T-helper 2 cell treated with Interferon-gamma antibody and Interleukin-4, amounts not matched to agents 100 ng/mL and 5 ng/mL, for 36 hours (primary cell): ENCODE data around the gene OR11G2. TPM values are rescaled to one million over a fixed set of nuclear protein-coding genes. Genes with fewer than 3 reads are reported as not detected.
"Not testable (repeated sequence)": the region's sequence is repeated elsewhere in the genome, so short reads cannot be mapped to it uniquely, and the experiment has no call there.

Experiments
- intact Hi-C: fragments of 100-400 bp; cut with micrococcal nuclease; formaldehyde crosslinking; loops from one replicate; pipeline ENCODE4 v1.15.1; 2023
- total RNA-seq: library from RNA; stranded (reverse); gene quantifications from 2 replicates; pipeline ENCODE4 v1.2.3, GENCODE V29; 2022

OR11G2 gene, protein sequence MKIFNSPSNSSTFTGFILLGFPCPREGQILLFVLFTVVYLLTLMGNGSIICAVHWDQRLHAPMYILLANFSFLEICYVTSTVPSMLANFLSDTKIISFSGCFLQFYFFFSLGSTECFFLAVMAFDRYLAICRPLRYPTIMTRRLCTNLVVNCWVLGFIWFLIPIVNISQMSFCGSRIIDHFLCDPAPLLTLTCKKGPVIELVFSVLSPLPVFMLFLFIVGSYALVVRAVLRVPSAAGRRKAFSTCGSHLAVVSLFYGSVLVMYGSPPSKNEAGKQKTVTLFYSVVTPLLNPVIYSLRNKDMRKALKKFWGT
- not detected in 2 replicates for total RNA-seq

DNA sequence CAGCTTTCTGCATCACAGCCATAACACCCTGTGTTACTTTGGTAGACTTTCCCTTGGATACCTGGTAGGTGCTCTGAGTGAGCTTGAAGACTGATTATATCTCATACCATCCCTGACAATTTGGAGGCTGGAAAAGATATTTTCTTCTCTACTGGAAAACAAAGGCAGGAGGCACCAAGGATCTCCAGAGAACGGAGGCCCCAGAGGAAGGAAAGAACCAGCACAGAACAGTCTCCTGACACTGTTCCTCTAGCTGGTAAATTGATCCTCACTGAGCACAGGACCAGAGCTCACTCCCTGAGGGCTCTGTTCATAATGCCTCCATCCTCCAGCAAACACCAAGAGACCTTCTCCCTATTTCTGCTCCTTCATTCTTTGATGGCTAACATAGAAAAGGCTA lies at the start of gene OR11G2:
Gene OR11G2 (plus strand): TSS at position 301 of the 400 bp plus-strand sequence. CDS start 6,542 bp downstream, outside the sequence.
- intact Hi-C loops = no loop called here

DNA sequence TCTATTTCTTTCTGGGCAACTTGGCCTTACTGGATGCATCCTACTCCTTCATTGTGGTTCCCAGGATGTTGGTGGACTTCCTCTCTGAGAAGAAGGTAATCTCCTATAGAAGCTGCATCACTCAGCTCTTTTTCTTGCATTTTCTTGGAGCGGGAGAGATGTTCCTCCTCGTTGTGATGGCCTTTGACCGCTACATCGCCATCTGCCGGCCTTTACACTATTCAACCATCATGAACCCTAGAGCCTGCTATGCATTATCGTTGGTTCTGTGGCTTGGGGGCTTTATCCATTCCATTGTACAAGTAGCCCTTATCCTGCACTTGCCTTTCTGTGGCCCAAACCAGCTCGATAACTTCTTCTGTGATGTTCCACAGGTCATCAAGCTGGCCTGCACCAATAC lies 46.8 kb upstream of the OR11G2 start:
- intact Hi-C loops = no loop called here

DNA sequence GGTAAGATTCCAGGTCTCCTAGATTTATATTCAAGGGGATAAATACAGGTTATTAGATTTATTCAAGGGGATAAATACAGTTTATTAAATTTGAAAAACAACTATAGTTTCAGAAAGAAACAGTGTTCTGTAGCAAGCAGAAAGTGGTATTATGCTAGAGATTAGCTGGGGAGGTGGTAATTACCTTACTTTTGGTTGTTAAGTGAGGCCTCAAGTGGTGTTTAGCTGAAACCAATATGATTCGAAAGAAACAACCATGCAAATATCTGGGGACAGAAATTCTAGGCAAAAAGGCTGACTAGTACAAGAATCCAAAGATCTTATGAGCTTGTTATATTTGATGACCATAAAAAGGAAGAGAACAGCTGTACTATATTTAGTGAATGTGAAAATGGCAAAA lies 45.9 kb upstream of the OR11G2 start:
- intact Hi-C loops = no loop called here

DNA sequence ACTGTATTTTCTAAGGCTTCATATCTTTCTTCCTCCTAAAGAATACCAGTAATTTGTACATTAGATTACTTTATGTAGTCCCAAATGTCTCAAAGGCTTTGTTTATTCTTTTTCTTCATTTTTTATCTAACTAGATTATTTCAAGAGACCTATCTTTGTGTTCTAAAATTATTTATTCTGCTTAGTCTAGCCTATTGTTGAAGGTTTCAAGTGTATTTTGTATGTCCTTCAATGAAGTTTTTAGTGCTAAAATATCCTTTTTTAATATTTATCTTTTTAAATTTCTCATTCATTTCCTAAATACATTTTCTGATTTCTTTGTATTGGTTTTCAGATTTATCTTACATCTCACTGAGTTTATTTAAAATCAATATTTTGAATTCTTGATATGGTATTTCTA lies 26.2 kb upstream of the OR11G2 start:
- intact Hi-C loops = no loop called here

DNA sequence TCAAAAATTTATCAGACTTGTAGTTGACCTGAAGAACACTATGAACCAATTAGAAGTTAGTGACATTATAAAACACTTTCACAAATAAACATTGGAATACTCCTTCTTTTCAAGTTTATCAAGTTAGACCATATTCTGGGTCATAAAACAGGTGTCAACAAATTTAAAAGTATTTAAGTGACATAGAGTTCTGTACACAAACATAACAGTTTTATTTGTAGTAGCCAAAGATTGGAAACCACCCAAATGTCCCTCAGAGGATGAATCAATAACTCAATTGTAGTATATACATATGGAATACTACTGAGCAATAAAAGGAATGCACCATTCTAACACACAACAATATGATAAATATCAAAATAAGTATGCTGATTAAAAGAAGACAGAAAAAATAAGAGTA lies 23.6 kb upstream of the OR11G2 start:
- intact Hi-C loops = no loop called here

DNA sequence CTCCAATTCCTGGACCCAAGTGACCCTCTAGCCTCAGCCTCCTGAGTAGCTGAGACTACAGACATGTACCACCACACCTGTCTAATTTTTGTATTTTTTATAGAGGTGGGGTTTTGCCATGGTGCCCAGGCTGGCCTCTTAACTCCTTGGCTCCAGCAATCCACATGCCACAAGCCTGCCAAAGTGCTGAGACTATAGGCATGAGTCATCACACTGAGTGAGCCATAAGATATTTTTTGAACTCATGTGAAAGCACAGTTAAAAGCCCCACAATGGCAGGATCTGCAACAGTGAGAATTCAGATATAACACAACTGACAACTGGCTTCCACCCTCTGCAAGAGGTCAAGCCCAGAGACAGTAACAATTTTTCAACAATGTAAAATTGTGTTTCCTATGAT lies 20.8 kb upstream of the OR11G2 start:
- intact Hi-C loops = not testable (repeated sequence)

DNA sequence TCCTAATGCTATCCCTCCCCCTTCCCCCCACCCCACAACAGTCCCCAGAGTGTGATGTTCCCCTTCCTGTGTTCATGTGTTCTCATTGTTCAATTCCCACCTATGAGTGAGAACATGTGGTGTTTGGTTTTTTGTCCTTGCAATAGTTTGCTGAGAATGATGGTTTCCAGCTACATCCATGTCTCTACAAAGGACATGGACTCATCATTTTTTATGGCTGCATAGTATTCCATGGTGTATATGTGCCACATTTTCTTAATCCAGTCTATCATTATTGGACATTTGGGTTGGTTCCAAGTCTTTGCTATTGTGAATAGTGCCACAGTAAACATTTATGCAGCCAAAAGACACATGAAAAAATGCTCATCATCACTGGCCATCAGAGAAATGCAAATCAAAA lies 16.5 kb upstream of the OR11G2 start:
- intact Hi-C loops = not testable (repeated sequence)

DNA sequence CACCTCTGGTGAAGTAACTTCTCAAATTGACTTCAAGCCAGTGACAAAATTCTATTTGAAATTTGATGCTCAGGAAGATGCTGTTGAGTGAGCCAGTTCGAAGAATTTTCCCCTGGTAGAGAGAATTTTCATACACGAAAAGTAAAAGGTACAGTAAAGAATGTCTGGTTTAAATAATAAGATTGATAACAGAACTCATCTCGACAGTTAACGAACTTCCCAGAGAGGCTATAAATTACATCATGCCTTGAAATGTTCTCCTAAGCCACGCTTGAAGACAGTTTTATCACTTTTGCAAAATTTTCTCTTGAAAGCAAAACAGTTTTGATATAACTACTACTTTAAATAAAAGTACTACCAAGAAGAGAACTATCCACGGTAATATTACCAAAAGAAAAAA lies 14.4 kb upstream of the OR11G2 start:
- intact Hi-C loops = no loop called here

DNA sequence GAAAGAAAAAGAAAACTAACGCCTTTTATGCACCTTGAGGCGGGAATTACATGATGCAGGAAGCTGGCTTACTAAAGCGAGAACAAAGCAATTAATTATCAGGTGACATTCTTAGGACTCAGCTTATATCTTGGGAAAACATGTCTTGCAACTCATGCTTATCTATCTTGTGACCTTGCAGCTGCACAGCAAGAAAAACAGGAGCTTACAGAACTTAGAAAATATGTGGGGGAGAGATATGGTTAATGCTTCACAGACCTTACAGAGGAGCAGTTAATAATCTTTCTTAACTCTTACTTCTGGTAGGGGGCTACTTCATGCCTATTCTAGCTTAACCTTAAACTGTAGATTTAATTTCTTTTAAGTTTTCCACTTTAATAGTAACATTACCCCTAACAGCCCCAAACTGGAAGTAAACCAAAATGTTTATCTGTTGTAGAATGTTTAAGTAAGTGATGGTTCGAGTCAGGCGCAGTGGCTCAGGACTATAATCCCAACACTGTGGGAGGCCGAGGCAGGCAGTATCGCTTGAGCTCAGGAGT lies 13.2 kb upstream of the OR11G2 start:
- intact Hi-C loops = no loop called here

DNA sequence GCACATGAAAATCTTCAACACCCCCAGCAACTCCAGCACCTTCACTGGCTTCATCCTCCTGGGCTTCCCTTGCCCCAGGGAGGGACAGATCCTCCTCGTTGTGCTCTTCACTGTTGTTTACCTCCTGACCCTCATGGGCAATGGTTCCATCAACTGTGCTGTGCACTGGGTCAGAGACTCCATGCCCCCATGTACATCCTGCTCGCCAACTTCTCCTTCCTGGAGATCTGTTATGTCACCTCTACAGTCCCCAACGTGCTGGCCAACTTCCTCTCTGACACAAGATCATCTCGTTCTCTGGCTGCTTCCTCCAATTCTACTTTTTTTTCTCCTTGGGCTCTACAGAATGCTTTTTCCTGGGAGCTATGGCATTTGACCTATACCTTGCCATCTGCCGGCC lies 11.5 kb upstream of the OR11G2 start:
- intact Hi-C loops = no loop called here

DNA sequence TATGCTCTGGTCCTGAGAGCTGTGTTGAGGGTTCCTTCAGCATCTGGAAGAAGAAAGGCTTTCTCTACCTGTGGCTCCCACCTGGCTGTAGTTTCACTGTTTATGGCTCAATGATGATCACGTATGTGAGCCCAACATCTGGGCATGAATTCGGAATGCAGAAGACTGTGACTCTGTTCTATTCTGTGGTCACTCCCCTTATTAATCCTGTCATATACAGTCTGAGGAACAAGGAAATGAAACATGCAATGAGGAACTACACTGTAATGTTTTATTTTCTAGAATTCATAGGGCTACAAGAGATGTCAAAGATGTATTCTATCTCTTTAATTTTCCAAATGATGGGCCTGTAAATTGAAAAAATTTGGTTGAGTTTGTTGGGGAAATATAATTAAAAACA lies 10.8 kb upstream of the OR11G2 start:
- intact Hi-C loops = no loop called here

DNA sequence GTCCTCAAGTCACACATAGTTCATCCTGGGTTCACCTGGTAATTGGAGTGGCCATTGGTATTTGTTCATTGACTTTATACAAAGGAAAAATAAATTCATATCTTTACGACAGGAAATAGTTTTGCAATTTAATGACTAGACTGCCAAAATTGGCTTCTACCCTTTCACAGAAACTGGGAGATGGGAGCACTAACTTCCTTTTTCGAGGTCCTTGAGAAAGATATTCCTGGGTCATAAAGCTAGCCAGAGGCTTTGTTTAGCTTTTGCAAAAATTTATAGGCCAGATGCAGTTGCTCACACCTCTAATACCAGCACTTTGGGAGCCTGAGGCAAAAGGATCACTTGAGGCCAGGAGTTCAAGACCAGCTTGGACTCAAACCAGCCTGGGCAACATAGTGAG lies 10.2 kb upstream of the OR11G2 start:
- intact Hi-C loops = no loop called here

DNA sequence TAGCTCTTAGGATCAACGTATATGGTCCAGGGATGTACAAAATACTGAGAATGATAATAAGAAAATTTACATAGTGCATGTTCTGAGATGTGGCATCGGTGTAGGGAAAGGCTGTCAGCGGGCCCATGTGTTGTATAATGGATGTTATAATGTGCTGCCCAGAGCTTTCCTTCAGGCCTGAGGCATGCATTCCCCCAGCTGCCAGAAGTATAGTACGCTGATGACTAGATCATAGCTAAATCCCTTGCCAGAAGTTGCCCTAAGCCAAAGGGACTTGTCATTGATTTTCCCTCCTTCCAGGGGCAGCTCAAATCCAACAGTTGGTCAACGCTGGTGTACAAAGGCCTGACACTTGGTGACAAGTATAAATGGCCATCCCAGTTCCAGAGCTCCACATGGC lies 6.5 kb upstream of the OR11G2 start:
- intact Hi-C loops = no loop called here

DNA sequence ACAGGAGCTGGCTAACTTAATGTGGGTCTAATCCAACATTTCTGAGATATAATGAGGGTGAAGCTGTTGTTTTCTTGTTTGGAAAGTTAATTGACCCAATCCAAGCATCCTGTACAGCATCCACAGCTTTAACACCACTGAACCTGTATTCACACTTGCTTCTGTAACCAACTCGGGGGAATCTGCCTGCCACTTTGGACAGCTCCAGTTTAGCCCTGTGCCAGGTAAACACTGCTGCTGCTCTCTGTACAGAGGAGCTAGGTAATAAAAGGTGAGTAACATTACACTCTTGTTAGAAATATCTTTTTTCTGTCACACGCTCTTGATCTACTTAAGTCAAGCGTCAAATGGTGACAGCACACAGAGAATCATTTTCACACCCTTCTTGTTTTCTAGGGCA lies 700 bp downstream of the OR11G2 start:
- intact Hi-C loops = no loop called here

DNA sequence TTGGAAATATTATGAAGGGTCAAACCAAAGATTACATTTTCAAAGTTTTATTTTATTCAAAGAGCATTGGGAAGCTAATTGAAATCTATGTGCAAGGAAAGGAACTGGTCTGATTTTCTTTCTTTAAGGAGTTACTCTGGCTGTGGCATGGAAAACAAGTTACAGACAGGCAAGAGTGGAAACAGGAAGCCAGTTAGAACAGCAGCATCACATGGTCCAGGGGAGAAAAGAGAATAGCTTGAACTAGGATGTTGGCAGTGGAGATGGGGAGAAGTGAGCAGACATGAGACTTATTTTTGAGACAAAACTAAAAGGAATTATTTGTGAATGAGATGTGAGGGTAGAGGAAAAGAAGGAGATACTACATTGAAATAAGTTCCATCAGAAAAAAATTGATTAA lies 3.4 kb downstream of the OR11G2 start:
- intact Hi-C loops = no loop called here

DNA sequence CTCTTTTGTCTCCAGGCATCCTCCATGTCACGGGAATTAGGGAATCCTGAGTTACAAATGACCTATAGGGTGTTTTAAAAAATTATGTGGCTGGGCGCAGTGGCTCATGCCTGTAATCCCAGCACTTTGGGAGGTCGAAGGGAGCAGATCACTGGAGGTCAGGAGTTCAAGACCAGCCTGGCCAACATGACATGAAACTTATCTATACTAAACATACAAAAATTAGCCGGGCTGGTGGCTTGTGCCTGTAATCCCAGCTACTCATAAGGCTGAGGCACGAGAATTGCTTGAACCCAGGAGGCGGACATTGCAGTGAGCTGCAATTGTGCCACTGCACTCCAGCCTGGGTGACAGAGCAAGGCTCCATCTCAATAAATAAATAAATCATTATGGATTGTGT lies 4.5 kb downstream of the OR11G2 start:
- intact Hi-C loops = not testable (repeated sequence)

DNA sequence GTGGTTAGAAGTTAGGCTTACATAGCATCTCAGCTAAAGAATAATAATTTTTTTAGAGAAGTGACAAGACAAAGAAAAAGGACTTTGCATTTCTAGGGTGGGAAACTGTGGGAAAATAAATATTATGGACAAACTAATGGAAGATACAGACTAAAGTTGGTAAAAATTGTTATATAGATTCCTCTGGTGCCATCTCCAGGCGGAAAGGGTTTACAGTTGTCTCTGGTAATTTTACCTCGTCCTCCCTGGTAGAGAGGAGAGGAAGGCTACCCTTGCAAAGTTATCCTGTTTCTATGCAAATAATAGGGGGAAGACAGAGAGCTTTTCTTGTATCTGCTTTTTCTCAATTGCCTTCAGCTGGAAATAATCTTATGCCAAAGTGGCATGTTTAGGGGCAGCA lies 5.2 kb downstream of the OR11G2 start:
- intact Hi-C loops = no loop called here

DNA sequence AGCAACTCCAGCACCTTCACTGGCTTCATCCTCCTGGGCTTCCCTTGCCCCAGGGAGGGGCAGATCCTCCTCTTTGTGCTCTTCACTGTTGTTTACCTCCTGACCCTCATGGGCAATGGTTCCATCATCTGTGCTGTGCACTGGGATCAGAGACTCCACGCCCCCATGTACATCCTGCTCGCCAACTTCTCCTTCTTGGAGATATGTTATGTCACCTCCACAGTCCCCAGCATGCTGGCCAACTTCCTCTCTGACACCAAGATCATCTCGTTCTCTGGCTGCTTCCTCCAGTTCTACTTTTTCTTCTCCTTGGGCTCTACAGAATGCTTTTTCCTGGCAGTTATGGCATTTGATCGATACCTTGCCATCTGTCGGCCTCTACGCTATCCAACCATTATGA lies 6.8 kb downstream of the OR11G2 start:
- intact Hi-C loops = no loop called here

DNA sequence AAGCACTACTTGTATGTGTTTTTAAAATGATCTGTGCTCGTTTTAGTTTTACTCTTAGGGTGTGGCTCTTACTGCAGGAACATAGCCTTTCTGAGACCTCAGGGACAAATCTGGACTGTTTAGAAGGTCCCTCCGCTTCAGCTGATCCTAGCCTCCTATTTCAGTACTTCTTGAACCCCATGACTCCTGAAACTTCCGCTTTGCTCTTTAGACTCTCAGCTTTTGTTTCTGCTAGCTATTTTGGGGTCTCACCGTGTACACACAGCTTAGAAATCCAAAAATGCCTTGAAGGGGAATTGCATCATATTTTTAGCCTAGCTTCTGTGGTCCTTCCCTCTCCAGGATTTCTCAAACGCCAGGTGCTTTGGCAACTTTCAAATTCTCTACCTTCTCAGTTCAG lies 8.3 kb downstream of the OR11G2 start:
- intact Hi-C loops = no loop called here

DNA sequence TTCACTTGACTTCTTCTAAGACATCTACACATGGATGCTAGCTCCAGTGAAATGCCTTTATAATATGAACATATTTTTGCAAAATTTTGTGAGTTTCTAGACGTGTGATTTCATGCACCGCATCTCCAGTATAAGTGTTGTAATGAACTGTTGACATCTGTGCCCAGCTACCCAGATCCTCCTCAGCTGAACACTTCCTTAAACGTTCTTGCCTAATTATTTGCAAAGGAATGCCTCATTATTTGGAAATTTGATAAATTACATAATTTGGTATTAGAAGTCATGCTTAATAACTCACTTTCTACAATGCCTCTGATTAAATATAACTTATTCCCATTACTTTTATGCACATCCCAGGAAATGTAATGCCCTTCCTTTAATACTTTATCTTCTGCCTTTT lies 14.0 kb downstream of the OR11G2 start:
- intact Hi-C loops = no loop called here

DNA sequence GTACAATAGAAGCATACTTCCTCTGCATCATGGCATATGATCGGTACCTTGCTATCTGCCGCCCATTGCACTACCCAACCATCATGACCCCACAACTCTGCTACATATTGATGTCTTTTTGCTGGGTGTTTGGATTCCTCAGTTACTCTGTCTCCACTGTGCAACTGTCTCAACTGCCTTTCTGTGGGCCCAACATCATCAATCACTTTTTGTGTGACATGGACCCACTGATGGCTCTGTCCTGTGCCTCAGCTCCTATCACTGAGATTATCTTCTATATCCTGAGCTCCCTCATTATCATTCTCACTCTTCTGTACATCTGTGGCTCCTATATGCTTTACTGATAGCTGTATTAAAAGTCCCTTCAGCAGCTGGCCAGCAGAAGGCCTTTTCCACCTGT lies 18.9 kb downstream of the OR11G2 start:
- intact Hi-C loops = no loop called here

DNA sequence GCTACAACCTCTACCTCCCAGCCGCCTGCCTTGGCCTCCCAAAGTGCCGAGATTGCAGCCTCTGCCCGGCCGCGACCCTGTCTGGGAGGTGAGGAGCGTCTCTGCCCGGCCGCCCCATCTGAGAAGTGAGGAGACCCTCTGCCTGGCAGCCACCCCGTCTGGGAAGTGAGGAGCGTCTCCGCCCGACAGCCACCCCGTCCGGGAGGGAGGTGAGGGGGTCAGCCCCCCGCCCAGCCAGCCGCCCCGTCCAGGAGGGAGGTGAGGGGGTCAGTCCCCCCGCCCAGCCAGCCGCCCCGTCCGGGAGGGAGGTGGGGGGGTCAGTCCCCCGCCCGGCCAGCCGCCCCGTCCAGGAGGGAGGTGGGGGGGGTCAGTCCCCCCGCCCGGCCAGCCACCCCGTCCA lies 21.7 kb downstream of the OR11G2 start:
- intact Hi-C loops = not testable (repeated sequence)

DNA sequence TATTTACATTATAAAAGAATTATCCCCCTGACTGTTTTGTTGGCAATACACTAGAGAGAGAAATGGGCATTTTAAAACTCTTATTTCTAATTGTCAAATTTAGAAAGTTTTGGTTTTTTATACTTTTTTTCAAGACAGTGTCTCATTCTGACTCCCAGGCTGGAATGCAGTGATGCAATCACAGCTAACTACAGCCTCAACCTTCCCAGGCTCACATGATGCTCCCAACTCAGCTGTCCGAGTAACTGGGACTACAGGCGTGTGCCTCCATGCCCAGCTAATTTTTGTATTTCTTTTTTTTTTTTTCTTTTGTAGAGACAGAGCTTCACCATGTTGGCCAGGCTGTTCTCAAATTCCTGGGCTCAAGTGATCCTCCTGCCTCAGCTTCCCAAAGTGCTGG lies 24.5 kb downstream of the OR11G2 start:
- intact Hi-C loops = no loop called here

DNA sequence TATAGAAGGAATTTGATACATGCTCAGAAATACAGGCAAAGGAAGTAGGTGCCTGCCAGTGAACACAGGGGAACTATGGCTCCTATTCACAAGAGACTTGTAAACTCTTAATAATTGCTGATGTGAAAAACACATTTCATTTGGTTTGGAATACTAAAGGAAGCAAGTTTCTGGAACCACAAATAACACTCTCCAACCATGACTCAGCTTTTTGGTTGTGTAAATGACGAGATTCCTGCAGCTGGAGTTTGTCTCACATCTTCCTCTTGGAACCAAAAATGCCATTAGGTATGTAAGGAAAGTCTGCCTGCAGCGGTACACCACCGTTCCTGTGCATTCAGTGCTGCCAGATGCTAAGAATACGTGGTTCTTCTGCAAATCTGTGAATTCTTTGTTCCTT lies 28.3 kb downstream of the OR11G2 start:
- intact Hi-C loops = no loop called here
